Urinary bladder (tissue), 4 donors: Measurements from ENCODE around the gene AGPS. TPM values are rescaled to one million over a fixed set of nuclear protein-coding genes. Genes with fewer than 3 reads are reported as not detected.
A peak's percentile ranks its signal among the peaks of the same experiment; 100 is the strongest.
"Not testable (repeated sequence)": the region's sequence is repeated elsewhere in the genome, so short reads cannot be mapped to it uniquely, and the experiment has no call there.

Experiments used
- DNase-seq: peaks from one replicate; pipeline ENCODE4 v3.0.0-alpha.2; 2015; ENCODE audit errors: extremely low spot score
- H3K27ac ChIP-seq: one replicate; pipeline ENCODE4 v1.5.1; 2013; ENCODE audit warnings: low read depth, mild to moderate bottlenecking, moderate library complexity
- H3K36me3 ChIP-seq: one replicate; pipeline ENCODE4 v1.6.1; 2013; ENCODE audit warnings: mild to moderate bottlenecking, moderate library complexity; ENCODE audit not compliant: insufficient read depth
- H3K4me1 ChIP-seq: one replicate; pipeline ENCODE4 v1.6.1; 2013; ENCODE audit warnings: mild to moderate bottlenecking, moderate library complexity; ENCODE audit not compliant: insufficient read depth
- H3K4me3 ChIP-seq: one replicate; pipeline ENCODE4 v1.5.1; 2013; ENCODE audit warnings: low read depth, low read length
- WGBS: extraction: QIAGEN DNeasy Blood & Tissue Kit; methylation state at CpG from one replicate; pipeline ENCODE4 v1.1.7; 2013; 5-methylcytosine and 5-hydroxymethylcytosine counted together
- polyA plus RNA-seq: library from polyadenylated mRNA; stranded (reverse); fragments of 200-250 nt; gene quantifications from one replicate; pipeline ENCODE4 v1.2.3, GENCODE V29; 2013
- total RNA-seq: library from RNA; depleted of rRNA; stranded (reverse); fragments of >200 nt; gene quantifications from one replicate; pipeline ENCODE4 v1.2.3, GENCODE V29; 2014
- donor health status: healthy with polysubstance abuse.
- donor health status: healthy.

Gene AGPS
- 69.7 TPM for total RNA-seq
- 11.2 TPM for polyA plus RNA-seq

DNA sequence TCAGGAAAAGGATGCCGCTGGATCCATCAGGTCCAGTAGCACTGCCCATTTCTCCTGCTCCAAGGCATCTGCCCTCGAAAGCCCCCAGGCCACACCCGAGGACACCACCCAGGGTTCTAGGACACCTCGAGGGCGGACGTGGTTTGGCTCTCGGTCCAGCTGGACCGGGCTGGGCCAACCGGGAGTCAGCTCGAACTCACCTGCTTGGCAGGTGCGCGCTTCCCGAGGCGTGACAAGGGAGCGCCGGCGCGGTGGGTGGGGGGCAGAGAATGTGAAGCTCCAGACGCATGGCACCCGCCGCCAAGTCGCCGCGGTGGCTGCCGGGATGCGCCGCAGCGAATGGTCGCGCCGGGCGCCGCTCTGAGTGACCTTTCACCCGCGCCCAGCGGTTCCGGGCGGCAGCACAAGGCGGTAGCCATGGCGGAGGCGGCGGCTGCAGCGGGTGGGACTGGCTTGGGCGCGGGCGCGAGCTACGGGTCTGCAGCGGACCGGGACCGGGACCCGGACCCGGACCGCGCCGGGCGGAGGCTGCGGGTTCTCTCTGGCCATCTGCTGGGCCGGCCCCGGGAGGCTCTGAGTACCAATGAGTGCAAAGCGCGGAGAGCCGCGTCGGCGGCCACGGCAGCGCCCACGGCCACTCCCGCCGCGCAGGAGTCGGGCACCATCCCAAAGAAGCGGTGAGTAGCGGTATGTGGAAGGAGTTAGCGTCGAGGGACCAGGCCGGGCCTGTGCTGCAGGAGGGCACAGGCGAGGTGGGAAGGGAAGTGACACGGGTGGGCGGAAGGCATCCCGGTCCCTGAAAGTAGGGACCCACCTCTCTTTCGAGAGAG is at the start of gene AGPS:
TSS of gene AGPS (plus strand) at position 401 of the 830 bp plus-strand sequence. CDS start at position 418, 17 bp downstream.
- H3K4me1 ChIP-seq: peaks cover 1% of the 10 kb centered on the region
- DNase-seq: no peak
- WGBS: under 1% methylated on average over 83 of the region's 83 CpGs
- H3K27ac ChIP-seq: no peak within 1 kb of the TSS
- H3K4me3 ChIP-seq: peak within 1 kb of the TSS; percentile 66
- H3K36me3 ChIP-seq: no peaks in the 10 kb centered on the region

- H3K4me1 ChIP-seq: no peaks in the 10 kb centered on the region
- DNase-seq: no peak
- WGBS: 90% methylated on average over 8 of the region's 8 CpGs
- no peak overlapping the region for H3K27ac ChIP-seq
- H3K36me3 ChIP-seq: no peaks in the 10 kb centered on the region
- H3K4me3 ChIP-seq: no peak overlapping the region
Observed at GRCh38 chr2:177343773-177344172, 48.8 kb upstream of the AGPS start.

DNA sequence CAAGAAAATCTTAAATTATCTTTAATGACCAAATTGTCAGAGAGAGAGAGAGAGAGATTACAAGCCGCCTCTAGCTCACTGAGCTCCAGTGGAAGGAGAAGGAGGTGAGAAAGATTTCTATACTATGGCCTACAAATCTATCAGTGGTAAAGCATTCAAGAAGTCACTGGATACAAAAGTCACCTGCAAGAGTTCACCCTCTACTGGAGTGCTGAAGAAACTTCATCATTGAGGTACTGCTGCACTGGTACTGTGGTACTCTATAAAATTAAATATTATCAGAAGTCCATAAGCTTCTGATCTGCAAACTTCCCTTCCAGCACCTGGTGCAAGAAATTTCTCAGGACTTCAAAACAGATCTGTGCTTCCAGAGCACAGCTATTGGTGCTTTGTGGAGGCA is 48.3 kb upstream of the AGPS start:
- Histone ChIP-seq H3K4me1 (no peaks in the 10 kb centered on the region), H3K36me3 (no peaks in the 10 kb centered on the region), H3K4me3 (no peak overlapping the region), H3K27ac (no peak overlapping the region)
- DNase-seq: no peak
- WGBS: 100% methylated on average over 1 of the region's 1 CpG

GRCh38 chr2:177346192-177346591 is 46.4 kb upstream of the AGPS start:
- H3K27ac ChIP-seq: no peak overlapping the region
- no peak for DNase-seq
- no peaks in the 10 kb centered on the region for H3K36me3 ChIP-seq
- H3K4me3 ChIP-seq: no peak overlapping the region
- 90% methylated on average over 5 of the region's 5 CpGs for WGBS
- H3K4me1 ChIP-seq: no peaks in the 10 kb centered on the region

- Histone ChIP-seq H3K27ac (no peak overlapping the region), H3K4me1 (no peaks in the 10 kb centered on the region), H3K36me3 (no peaks in the 10 kb centered on the region), H3K4me3 (no peak overlapping the region)
- no peak for DNase-seq
- 69% methylated on average over 2 of the region's 2 CpGs for WGBS
Observed at GRCh38 chr2:177347570-177347969, 45.0 kb upstream of the AGPS start.

- Histone ChIP-seq H3K36me3 (no peaks in the 10 kb centered on the region), H3K4me1 (no peaks in the 10 kb centered on the region), H3K4me3 (no peak overlapping the region), H3K27ac (no peak overlapping the region)
- WGBS: 82% methylated on average over 7 of the region's 7 CpGs
- no peak for DNase-seq
Observed at GRCh38 chr2:177348118-177348654, 44.4 kb upstream of the AGPS start.

DNA sequence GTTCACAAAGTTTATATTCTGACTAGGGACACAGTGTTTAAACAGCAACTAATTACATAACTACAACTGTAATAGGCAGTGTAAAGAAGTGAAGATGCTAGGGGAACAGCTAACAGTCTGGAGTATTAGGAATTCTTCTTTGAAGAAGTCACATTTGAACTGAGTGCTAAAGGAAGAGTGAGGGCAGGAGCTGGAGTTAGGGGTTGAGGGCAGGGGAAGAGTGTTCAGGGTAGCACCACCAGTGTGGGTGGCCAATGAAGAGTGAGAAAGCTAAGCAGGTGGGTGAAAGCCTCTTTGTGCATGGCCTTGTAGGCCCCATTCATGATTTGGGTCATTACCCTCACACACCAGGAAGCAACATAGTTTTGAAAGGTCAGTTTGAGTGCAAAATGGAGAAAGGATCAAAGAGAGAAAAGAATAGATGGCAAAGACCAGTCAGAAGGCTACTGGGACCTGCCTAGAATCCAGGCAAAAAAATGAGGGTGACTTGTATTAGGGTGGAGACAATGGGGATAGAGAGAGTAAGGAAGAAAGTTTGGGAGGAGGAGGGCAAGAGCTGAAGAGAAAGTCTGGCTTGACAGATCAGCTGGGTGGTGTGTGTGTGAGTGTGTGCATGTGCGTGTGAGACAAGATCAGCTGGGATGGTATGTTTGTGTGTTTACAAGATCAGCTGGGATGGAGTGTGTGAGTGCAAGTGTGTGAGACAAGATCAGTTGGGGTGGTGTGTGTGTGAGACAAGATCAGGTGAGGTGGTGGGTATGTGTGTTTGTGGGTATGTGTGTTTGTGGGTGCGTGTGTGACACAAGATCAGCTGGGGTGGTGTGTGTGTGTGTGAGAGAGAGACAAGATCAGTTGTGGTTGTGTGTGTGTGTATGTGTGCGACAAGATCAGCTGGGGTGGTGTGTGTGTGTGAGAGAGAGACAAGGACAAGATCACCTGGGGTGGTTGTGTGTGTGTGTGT is 43.6 kb upstream of the AGPS start:
- H3K4me3 ChIP-seq: no peak overlapping the region
- H3K4me1 ChIP-seq: no peaks in the 10 kb centered on the region
- 96% methylated on average over 3 of the region's 3 CpGs for WGBS
- no peak for DNase-seq
- no peak overlapping the region for H3K27ac ChIP-seq
- H3K36me3 ChIP-seq: no peaks in the 10 kb centered on the region

DNA sequence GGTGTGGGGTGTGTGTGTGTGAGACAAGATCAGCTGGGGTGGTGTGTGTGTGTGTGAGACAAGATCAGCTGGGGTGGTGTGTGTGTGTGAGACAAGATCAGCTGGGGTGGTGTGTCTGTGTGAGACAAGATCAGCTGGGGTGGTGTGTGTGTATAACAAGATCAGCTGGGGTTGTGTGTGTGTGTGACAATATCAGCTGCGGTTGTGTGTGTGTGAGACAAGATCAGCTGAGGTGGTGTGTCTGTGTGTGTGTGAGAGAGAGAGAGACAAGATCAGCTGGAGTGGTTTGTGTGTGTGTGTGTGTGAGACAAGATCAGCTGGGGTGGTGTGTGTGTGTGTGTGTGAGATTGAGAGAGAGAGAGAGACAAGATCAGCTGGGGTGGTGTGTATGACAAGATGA is 41.9 kb upstream of the AGPS start:
- DNase-seq, H3K4me1 ChIP-seq, H3K27ac ChIP-seq, H3K4me3 ChIP-seq, H3K36me3 ChIP-seq: not testable (repeated sequence)
- WGBS: 84% methylated on average over 1 of the region's 1 CpG

DNA sequence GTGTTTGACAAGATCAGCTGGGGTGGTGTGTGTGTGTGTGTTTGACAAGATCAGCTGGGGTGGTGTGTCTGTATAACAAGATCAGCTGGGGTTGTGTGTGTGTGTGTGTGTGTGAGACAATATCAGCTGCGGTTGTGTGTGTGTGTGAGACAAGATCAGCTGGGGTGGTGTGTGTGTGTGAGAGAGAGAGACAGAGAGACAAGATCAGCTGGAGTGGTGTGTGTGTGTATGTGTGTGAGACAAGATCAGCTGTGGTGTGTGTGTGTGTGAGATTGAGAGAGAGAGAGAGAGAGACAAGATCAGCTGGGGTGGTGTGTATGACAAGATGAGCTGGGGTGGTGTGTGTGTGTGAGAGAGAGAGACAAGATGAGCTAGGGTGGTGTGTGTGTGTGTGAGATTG is 41.5 kb upstream of the AGPS start:
- H3K27ac ChIP-seq, H3K36me3 ChIP-seq, H3K4me3 ChIP-seq, H3K4me1 ChIP-seq, DNase-seq: not testable (repeated sequence)
- WGBS: 82% methylated on average over 1 of the region's 1 CpG

DNA sequence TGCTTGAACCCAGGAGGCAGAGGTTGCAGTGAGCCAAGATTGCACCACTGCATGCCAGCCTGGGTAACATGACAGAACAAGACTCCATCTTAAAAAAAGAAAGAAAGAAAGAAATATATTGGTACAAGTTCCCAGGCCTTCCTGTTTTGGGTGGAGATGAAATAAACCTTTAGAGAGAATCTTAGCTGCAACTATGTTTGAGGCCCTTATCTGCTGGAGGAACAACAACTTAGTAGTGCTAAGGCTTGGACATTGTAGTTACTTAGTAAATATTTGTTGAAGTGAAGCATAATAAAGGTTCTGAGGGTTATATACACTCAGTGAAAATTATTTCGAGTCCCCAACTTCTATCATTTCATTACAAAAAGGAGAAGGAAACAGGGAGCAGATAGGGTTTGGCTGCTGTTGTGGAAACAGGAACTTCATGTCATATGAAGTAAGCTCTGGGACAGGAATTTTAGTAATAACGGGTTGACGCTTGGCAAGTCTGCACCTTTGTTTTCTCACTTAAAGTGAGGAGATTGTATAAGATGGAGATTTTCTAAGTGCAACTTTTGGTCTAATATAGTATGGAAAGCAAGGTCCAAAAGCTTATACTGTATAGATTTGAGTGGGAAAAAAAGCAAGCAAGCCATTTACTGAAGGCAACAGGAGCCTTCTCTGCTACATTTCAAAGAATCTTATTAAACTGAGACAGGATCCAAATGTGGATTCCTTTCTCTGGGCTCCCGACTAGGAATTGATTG is 40.0 kb upstream of the AGPS start:
- no peak for DNase-seq
- Histone ChIP-seq H3K27ac (no peak overlapping the region), H3K4me3 (no peak overlapping the region), H3K4me1 (no peaks in the 10 kb centered on the region), H3K36me3 (no peaks in the 10 kb centered on the region)
- WGBS: 11% methylated on average over 4 of the region's 4 CpGs

GRCh38 chr2:177353187-177353478 is 39.4 kb upstream of the AGPS start:
- H3K36me3 ChIP-seq: no peaks in the 10 kb centered on the region
- no peak overlapping the region for H3K27ac ChIP-seq
- H3K4me1 ChIP-seq: no peaks in the 10 kb centered on the region
- no peak overlapping the region for H3K4me3 ChIP-seq
- 23% methylated on average over 2 of the region's 2 CpGs for WGBS
- DNase-seq: peak; percentile 26

GRCh38 chr2:177354541-177354940 is 38.0 kb upstream of the AGPS start:
- DNase-seq, H3K4me1 ChIP-seq, H3K4me3 ChIP-seq, H3K36me3 ChIP-seq, H3K27ac ChIP-seq: not testable (repeated sequence)
- 87% methylated on average over 3 of the region's 3 CpGs for WGBS

DNA sequence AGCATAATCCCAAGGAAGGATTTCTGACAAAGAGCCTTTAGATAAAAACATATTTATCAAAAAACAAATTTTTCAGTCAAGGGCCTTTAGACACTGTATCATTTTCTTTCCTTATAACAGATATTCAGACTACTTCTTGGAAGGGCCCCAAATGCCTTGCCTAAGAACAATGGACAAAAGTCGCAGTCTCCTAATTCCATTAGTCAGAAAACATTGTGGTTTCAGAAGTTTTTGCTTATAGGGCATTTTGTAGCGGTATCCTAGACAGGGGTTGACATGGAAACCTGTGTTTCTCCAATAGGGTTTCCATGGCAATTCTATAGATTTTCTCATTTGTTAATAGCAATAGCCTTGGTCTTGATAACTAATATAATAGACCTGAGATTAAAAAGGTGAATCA is 36.7 kb upstream of the AGPS start:
- no peak for DNase-seq
- WGBS: 92% methylated on average over 2 of the region's 2 CpGs
- no peak overlapping the region for H3K4me3 ChIP-seq
- no peaks in the 10 kb centered on the region for H3K36me3 ChIP-seq
- H3K27ac ChIP-seq: no peak overlapping the region
- H3K4me1 ChIP-seq: no peaks in the 10 kb centered on the region
